HG03378 (cell line): ENCODE data around the gene GPR84.

Experiments
- ATAC-seq: cut with Tn5 transposase; IDR thresholded peaks from one replicate; pipeline ENCODE4 v1.9.1; 2021; ENCODE audit warnings: mild to moderate bottlenecking, moderate library complexity; ENCODE audit not compliant: unreplicated experiment

The GPR84 gene

DNA sequence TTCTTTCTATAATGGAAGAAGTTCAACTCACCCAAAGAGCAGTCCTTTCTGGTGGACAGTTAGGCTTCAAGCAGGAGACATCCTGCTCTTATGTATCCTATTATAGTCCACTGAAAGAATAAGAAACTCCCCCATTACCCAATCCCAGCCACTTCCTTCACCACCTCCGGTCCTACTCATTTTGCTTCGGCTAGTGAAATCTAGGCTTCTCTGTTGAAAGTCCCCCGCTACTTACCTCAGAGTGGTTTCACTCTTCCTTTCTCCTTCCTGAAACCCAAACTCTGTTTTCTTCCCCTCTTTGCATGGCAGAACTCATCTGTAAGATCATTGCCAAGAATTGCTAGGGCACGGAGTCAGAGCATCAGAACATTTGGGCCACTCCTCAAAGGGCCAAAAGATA, at the start of gene GPR84:
Gene GPR84, minus strand, starts transcription at position 74 of the 400 bp plus-strand sequence. CDS start 635 bp downstream, outside the sequence.
- no peak for ATAC-seq

DNA sequence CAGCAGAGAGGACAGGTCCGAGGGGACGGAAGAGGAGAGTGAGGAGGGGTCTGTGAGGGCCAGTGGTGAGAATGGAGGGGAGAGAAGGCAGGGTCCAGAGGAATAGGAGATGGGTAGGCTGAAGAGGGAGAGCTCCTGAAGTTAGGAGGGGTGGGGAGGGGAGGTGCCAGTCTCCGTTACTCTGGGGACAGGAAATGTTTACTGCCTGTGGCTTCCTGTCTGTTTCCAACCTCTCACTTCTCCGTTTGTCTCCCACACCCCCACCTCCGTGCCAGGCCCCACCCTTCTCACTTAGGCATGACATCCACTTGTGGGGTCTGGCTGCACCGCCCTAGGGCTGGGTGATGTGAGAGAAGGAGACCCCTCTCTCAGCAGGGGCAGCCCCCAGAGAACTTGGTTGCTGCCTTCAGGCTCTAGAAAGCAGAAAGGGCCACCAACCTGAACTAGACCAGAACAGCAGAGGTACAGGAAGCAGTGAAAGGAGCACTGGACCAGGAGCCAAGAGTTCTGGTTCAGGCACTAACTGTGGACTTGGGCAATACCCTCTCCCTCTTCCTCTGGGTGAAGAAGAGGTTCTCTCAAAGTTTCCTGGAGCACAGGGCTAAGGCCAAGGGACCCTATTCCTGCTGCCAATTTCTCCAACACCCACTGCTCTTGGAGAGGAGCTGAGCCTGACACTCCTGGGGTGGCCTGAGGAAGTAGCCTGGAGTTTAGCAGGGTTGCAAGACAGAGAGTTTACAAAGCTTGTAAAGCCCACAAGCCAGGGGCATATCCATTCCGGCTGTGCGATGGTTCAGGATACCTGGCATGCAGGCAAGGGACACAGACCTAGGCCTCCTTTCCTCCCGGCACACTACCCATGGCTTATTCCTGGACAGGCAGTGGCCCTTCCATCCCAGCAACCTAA, 49.3 kb upstream of the GPR84 start:
- no peak for ATAC-seq

DNA sequence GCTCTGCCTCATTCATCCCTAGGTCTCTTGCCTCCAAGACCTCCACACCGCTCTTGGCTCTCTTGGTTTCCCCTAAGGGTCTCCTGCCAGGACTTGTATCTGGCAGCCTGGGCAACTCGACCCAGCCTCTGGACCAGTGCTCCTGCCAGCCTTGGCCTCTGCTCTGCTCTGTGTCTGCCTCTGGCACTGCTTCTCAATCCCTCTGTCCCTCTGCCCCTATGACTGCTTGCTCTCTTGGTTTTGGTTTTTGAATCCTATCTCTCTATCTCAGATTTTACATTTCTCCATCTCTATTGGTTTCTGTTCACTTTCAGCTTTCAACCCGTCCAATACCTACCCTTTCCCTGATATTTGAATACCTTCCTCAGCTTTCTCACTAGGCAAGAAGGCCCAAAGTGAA, 48.5 kb upstream of the GPR84 start:
- ATAC-seq: no peak

DNA sequence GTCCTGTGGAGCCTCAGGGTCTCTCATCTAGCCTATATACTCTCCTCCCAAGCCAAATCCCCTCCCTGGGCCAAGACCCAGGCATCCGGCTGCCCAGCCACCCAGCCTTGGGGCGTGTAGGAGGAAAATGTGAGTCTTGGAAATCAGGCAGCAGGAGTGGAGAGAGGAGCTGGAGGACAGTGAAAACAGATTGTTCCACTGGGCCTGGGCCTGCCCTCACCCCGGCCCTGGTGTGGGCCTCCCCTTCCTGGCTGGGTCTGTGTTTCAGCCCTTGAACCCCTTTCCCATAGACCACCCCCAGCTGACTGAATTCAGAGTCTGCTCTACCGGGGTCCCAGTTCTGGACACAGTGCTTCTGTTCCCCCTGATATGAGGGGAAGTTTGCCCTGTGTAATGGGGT, 48.1 kb upstream of the GPR84 start:
- no peak for ATAC-seq

DNA sequence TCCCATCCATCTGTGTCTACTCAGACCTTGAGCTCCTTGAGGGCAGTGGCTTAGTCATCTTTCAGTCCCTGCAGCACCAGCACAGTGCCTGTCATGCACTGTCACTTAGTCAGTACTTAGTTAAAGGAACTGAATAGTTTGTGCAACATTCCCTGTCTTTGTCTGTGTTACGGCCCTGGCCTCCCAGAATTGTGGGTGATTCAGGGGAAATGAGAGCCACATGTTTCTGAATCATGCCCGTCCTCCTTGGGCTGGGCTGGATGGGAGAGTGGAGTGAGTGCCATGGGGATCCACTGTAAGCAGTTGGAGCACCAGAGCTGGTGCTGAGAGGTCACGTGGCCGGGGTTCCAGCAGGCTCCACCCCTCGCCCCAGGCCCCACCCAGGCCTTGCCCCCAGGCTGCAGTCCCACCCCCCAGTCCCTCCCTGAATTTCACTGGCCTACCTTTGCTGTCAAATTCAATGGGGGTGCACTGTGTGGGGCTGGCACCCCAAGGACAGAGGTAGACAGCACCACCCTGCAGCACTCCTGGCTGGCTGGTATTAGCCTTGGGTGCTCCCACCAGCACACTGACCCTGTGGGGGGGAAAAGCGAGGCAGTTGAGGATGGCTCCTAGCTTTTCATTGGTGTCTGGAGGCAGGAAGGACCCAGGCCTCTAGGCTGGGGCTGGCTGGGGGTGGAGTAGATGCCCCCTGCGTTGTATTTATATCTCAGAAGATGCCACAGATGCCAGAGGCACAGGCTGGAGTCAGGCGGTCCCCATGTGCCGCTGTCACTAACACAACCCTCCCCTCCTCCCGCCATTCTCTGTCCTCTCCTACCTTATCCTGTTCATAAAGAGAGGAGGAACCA, 47.3 kb upstream of the GPR84 start:
- no peak for ATAC-seq

DNA sequence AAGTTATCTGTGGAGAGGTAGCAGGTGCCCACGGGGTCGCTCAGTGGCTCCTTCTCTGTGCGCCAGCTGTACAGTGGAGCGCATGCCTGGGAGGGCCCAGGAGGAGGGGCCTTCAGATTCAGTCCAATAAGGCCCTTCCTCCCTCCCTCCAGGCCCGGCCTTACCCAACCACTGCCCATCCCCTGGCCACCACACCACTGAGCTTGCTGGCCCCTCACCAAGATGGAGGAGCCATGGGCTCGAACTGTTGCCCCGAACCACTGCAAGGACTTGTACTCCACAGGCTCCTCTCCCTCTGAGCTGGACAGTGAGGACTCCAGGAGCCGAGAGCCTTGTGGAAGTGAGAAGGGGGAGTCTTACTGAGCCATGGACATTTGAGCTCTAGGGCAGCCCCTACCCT, 45.0 kb upstream of the GPR84 start:
- ATAC-seq: no peak

DNA sequence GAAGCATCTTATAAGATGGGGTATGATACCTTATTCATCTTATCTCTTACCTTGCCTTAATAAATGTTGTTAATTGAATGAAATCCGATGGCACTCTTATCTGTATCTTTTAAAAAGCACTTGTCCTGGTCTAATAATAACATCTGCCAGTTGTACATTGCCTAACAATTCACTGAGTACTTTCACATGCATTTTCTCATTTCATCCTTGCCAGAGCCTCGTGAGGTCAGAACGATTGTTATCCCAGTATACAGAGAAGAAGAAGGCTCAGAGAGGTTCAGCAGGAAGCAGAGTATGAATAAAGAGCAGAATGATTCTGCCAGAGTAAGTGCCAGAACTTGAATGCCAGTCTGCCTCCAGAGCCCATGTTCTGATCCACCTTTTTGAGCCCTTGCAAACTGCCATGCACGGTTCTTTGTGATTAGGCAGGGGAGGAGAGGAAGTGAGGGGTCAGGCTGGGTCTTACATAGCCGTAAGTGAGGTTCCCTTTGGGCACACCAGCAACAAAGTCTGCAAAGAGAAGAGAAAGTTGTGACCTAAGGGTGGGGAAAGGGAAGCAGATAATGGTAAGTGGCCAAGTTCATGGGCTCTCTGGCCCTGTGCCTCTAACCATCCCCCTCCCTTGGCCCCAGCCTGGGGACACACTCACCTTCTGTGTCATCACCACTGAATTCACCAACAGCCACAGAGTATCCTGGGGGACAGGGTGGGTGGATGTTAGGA, 43.1 kb upstream of the GPR84 start:
- ATAC-seq: no peak

DNA sequence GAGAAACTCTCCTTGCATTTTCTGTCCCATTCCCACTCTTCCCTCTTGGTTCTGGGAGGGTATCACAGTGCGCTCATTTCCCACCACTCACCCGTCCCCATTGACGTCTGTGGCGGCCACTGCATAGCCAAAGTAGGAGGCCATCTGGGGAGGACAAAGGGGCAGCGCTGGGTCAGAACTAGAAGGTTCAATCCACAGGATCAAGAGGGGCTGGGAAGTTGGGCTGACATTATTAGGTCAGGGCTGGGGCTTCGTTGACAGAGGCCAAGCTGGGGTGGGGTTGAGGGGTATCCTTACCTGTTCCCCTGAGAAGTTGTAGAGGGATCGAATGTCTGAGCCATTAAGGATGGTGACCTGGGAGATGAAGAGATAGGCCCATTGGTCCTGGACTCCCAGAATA, 41.3 kb upstream of the GPR84 start:
- no peak for ATAC-seq

DNA sequence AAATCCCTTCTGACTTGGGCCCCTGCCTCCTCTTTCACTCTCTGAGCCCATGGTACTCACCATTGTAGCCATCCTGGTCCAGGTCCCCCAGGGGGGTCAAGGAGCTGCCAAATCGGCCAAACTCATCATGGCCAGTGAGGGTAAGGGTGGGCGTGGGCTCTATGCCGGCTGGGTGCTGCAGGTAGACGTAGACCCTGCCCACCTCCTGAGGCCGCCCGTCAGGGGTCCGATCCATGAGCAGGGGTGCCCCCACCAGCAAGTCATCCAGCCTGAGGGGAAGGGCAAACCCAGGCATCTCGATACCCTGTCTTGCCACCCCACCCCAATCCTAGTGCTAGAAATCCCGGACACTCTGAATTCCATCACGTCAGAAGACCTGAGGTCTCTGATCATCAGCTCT, 40.8 kb upstream of the GPR84 start:
- ATAC-seq: no peak

DNA sequence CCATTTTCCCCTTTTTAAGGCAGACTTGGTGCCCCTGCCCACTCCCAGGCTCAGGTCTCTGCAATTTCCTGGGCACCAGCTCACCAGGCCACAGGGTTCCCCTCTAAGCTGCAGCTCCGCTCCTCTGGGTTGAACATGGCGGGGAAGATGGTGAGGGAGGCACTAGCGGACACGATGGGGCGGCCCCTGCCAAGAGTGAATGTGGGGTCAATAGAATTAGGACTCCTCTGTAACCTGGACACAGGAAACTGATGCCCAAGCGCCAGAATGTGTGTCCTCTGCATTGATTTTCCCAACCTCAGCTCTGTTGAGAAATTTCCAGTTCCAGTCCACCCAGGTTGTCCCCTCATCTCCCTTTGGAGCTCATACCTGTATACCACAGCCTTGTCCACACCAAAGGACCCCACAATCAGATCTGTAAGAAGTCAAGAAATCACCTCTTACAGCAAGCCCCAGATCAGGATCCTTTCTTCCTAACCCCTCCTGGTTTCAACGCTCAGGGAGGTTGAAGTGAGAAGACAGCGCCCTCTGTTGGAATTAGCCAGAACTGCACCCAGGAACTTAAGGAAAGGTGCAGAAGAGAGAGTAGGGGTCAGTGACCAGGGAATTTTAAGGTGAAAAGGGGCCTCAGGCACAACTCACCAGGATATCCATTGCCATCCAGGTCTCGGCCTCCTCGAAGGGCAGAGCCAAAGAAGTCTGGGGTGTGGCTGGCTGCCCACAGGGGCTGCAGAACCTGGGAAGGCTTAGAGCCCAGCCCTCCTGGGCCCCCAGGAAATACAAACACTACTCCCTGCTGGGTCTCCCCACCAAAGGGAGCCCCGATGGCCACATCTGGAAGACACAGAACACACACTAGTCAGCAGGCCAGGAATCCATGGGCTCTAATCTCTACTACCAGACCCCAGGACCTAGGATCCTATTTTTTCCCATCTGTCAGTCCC, 40.0 kb upstream of the GPR84 start:
- ATAC-seq: no peak

DNA sequence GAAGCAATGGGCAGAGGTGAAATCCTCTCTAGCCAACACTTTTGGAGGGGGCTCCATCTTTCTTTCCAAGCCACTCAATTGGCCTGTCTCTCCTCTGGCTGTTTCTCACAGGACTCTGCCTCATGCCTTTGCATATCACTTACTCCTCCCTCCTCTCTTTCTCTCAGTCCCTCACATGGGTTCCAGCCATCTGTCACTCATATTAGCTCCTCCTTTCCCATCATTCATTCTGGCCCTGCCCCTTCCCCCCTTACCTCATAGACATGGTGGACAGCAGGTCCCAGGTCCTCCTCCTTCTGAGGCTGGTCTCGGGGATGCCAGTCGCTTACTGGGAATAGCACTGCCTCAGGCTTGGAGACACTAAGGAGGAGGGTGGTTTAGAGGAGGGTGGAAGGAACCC, 36.8 kb upstream of the GPR84 start:
- no peak for ATAC-seq

DNA sequence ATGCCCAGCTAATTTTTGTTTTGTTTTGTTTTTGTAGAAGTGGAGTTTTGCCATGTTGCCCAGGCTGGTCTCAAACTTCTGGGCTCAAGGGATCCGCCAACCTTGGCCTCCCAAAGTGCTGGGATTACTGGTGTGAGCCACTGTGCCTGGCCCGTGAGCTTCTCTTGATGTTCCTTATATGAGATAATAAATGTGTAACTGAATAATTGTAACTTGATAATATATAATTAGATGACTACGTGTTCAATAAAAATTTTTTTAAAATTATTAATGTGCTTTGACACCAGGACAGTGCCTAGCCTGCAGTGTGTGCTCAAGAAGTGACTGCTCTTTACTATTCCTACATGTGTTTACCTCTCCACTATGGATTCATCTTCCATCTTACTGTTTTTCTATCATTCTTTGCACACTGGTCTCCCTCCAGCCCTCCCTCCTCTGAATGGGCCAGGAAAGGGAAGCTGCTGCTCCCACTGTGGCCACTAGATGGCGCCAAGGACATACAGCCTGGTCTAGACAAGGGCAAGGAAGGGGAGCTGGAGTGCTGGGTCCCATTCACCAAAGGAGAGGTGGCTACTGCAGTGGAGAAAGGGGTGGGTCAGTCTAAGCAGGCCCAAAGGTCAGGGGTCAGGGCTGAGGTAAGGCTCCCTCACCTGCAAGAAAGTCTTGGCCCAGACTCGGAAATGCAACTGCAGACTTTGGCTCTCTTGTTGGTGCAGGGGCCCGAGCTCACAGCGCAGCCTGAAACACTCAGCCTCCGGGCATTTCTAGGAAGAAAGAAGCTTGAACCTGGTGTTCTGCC, 34.9 kb upstream of the GPR84 start:
- ATAC-seq: peak; percentile 67

DNA sequence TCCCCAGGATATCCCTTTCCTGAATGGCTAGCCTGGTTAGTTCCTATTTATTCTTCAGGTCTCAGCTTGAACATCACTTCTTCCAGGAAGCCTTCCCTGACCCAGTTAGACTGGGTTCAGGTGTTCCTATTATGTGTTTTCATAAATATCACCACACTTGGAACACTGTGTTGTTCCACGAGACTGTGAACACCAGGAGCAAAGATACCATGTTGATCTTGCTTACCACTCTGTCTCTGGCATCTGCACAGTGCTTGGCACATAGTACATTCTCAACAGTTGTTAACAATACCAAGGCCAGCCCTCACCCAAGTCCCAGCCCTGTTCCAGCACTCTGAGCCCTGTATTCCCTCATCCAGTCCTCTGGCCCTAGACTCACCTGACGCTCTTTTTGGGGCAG, 33.9 kb upstream of the GPR84 start:
- ATAC-seq: no peak

DNA sequence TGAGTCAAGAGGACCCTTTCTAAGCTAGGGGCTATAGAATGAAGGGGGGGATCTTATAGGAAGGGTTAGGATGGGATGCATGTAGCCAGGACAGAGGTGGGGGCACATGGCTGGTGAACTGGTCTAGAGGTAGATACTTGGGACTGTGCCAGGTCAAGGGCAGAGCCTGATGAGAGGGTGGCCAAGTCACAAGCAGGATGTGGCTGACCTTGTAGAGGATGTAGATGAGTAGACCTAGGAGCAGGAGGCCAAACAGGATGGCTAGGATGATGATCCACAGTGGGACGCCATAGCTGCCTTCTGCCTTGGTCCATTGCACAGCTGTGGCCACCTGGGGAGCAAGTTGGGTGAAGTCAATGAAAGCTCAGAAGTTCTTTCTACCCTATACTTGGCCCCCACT, 32.9 kb upstream of the GPR84 start:
- ATAC-seq: no peak

DNA sequence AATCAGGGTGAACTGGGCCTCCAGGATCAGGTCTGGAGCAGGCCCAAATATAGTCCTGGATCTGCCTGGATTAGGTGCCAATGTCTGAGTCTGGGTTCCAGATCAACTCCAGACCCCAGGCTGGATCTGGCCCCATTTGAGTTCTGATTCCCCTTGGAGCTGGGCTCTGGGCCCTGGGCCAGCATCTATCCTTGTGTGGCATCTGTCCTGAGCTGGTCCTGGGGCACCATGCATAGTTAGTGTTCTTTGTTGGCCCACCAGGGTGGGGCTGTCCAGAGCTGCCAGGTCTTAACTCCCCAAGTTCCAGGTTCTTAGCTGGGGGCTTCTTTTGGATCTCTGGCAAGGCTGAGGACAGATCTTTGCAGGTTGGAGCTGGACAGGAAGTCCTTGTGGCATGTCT, 31.3 kb upstream of the GPR84 start:
- ATAC-seq: no peak

DNA sequence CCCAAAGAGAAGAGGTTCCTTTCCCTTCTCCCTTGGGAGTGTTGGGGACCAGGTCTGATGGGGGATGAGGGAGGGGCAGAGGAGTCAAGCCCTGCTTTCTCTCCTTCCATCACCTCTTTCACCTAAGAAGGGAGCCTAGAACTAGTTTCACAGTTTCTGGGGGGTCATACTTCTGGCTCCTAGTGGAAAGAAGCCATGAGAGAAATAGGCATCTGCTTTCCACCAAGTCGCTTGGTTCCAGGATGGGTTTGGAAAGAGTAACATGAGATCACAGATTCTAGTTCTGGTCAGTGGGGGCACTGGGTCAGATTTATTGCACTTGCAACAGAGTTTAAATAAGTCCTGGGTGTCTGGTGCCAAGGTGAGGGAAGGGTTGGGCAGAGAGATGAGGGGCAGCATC, 30.7 kb upstream of the GPR84 start:
- no peak for ATAC-seq

DNA sequence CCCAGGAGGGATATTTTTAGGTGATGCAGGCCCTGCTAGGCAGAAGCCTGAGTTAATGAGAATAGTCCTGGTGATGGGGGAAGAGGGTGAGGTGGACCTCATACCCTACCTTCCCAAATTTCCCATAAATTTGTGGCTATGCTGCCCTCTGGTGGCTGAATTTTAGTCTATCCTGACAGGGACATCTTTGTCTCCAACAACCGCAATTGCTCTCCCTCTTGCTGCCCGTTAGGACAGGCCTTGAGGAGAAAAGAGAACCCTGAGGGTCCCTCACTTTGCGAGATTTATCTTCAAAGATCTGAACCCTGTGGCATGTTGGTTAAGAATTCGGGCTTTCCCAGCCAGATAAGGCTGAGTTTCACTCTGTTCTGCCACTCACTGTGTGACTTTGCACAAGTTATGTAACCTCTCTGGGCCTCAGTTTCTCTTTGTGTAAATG, 30.0 kb upstream of the GPR84 start:
- no peak for ATAC-seq

DNA sequence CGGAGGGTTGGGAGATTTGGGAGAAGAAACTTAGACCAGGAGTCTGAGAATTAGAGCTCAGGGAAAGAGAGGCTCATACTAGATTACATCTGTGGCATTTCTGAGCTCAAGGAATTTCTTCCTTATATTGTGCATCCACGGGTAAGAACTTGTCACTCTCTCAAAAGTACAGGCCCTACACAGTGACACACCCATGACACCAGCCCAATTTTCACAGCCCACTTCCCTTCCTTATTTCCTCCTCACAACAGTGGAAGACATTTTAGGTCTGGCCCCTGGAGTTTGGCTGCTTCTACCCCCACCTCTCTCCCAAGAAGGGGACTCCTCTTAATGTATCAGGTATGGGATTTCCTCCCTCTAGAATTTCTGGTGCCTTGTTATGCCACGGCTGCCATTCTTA, 29.5 kb upstream of the GPR84 start:
- ATAC-seq: no peak

DNA sequence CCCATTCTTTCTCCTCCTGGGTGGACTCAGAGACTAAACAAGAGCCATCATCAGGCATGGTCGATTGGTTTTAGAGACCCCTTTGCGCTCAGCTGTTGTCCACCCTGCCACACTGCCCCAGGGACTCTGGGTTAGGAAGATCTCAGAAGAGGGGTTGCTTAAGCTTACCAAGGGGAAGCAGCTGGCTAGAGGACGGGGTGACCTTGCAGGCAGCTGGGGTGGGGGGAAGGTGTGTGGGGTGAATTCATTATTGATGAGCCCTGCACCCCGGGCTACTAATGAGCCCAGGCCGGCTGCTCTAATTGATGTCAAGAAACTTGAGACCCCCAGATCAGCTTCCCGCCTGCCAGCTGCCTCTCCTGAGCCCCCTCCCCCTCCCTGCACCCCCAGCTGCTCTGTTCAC, 28.9 kb upstream of the GPR84 start:
- ATAC-seq: no peak
